Stimulated activated CD8-positive, alpha-beta memory T cell treated with anti-CD3 and anti-CD28 coated beads, Interleukin-12 subunit alpha, Interleukin-12 subunit beta, amount 100 ng/mL, for 24 hours (primary cell): Measurements from ENCODE around the gene BABAM2.

Experiments
- DNase-seq: peaks from one replicate; pipeline ENCODE4 v3.0.0-alpha.2; 2020; ENCODE audit errors: extremely low read depth

The BABAM2 gene

GRCh38 chr2:28028025-28028424 is 137.5 kb downstream of the BABAM2 start:
- DNase-seq: no peak

DNA sequence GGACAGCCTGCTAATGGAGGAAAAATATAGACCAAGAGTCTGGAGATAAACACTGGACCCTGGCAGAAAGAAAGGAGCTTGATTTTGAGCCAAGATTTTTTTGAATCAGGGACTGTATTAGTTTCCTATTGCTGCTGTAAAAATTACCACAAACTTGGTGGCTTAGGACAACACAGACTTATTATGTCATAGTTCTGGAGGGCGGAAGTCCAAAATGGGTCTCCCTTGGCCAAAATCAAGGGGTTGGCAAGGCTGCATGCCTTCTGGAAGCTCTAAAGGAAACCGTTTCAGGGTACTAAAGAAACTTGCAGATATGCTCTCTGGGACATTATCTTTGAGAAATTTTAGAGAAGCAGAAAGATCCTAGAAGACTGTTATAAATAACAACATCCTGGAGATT is 140.1 kb downstream of the BABAM2 start:
- no peak for DNase-seq

DNA sequence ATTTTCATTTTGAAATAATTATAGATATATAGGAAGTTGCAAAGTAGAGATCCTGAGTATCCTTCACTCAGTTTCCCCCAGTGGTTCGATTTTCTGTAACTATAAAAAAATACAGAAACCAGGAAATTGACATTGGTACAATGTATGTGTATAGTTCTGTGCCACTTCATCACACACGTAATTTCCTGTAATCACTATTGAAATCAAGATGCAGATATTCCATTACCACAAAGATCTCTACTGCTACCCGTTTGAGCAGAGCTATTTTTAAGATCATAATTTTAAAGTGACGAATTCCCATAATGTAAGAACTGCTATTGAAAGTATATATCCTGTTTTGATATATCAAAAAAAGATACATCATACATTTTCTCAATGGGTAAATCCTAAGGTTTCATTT is 142.3 kb downstream of the BABAM2 start:
- DNase-seq: no peak

DNA sequence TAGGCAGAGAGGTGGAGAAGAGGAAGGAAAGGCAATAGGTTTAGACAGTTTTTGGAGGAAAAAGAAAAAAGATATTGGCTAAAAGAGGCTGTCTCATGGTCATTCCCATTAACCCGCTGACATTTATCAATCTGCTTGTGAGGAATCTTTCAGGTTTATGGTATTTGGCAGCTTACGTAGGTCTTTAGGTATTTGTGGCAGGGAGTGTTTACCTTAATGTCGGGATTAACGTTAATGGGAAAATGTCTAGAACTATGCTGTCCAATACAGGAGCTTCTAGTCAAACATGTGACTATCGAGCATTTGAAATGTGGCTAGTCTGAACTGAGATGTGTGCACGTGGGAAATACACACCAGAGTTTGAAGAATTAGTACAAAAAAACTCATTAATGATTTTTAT is 144.2 kb downstream of the BABAM2 start:
- no peak for DNase-seq

- no peak for DNase-seq
Observed at GRCh38 chr2:28035163-28035690, 144.7 kb downstream of the BABAM2 start.

DNA sequence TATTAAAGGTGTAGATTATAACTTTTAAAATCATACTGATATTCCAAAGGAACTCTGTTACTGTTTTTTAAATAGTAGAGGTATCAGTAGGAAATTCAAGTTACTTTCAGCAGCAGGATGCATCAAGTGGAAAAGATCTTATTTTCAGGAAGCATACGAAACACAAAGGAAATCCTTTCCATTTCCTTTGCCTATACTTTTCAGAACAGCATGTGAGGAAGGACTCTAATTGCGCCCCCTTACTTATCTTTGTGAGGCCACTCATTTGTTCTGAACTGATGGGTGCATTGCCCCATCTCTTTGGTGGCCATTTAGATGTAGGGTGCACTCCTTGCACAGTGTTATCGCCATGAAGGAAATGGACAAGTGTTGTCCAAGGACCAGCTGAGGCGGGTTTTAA is 145.3 kb downstream of the BABAM2 start:
- DNase-seq: no peak

DNA sequence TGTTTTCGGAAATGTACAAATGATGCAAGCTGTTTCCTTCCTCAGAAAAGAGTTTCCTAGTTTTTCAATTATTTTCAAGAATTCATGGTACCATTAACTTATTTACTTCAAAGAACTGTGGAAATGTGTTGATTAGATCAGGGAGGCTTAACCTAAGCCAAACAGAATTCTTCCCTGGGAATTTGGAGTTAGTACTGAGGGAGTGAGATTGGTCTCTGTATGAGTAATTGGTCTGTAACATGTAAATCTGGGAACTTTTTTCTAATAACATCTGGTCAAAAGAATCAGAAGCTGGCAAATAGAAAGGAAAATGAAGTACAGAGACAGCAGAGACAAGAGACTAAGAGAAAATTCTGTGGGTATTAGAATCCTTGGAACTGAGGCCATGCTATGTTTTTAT is 145.8 kb downstream of the BABAM2 start:
- no peak for DNase-seq

GRCh38 chr2:28038722-28039121 is 148.2 kb downstream of the BABAM2 start:
- DNase-seq: no peak

DNA sequence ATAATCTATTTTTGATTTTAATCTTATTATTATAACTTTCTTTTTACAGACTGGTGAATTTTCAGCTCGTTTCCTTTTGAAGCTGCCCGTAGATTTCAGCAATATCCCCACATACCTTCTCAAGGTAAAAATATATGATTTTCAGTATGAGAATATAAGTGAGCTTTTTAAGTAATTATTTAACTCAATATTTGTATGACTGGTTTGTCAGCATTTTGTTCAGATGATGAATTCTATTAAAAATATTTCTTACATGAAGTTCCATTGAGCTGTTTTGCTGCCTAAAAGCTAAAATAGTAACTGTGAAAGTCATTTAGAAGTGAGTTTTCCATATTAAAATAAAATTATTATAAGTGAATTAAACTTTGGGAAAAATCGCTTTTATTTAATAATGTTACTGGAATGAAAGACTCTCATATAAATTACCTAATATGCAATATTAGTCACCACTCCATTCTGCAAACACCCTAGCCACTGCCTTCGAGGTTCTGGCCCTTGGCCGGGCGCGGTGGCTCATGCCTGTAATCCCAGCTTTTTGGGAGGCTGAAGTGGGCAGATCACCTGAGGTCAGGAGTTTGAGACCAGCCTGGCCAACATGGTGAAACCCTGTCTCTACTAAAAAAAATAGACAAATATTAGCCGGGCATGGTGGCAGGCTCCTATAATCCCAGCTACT is 155.3 kb downstream of the BABAM2 start:
- DNase-seq: no peak

DNA sequence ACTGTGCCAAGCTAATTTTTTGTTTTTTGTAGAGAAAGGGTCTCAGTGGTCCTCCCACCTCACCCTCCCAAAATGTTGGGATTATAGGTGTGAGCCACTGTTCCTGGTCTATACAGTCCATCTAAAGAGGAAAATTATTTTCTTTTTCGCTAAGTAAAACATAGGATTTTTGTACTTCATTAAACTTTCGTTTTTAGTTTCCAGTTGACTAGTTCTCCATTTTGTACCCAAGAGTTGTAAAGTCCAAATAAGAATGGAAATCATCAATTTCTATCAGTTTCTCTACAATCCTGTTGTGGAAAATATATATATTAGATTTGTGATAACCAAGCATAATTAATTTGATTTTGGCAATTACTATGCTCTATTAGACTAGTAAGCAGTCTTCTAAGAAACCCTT is 156.4 kb downstream of the BABAM2 start:
- DNase-seq: no peak

DNA sequence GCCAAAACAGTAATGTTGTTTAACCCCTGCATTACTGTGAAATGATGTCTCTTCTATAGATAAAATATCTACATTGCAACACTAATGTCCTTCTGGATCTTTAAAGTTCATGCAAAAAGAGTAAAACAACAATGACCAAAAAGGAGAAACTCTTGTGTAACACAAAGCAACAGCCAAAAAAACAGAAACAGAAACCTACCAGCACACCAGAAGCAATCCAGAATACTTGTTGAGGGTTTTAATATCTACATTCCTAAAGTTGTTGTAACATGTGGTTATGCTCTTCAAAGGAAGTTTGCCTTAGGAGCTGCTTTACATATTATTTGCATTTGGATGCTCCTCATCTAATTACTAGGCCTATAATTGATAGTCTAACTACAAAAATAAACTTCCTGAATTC is 157.2 kb downstream of the BABAM2 start:
- no peak for DNase-seq

GRCh38 chr2:28048341-28048740 is 157.8 kb downstream of the BABAM2 start:
- no peak for DNase-seq

DNA sequence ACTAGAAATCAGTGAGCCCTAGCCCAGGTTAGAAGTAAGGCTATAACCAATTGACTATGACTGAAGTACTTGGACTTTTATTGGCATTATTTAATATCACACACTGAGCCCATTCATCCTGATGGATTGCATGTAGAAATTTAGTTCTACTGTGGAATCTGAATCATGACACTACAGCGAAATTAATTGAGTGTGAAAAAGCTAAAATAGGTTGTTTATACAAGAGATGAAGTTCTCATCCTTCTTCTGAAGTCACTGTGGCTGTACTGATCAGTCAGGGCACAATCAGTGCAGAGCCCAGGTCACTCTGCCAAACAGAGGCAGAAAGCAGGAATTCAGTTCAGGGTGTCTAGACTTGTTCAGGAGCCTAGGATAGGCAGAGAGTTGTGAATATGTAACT is 158.9 kb downstream of the BABAM2 start:
- DNase-seq: no peak

DNA sequence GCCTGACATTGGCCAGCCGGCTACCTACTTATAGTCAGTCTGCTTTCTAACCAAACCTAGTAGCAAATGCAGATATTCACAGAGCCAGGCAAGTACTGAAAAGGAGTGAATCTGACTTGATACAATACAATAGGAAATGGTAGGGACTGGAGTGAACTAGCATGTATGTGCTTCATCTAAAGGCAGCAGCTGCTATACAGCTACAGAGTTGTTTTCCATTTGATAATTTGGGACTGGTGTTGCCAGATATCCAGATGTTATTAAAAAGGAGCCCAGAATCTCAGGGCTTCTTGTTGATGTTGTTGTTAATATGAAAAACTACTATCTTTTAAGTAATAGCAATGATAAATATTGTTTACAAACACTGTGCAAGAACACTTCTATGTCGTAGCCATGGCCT is 159.4 kb downstream of the BABAM2 start:
- DNase-seq: no peak

DNA sequence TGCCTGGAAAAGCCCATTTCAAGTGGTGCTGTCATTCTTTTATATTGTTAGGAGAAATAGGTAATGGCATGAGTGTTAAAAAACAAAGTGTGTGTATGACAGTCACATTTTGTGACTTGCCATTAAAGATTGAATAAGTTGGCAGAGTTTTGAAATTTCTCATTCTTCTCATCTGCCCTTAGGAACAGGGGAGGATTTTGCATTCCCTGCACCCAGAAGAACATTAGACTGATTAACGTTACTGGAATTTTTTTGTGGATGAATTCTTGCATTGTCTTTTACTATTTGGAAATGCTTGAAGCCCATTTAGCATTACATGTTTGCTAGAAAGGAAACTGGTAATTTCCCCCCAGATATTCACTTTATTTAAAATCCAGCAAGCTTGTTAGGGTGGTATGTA is 162.2 kb downstream of the BABAM2 start:
- no peak for DNase-seq

GRCh38 chr2:28053597-28053996 is 163.1 kb downstream of the BABAM2 start:
- no peak for DNase-seq

- DNase-seq: no peak
Observed at GRCh38 chr2:28054916-28055315, 164.4 kb downstream of the BABAM2 start.

GRCh38 chr2:28055325-28055970 is 164.9 kb downstream of the BABAM2 start:
- no peak for DNase-seq

- no peak for DNase-seq
Observed at GRCh38 chr2:28058791-28059190, 168.3 kb downstream of the BABAM2 start.

DNA sequence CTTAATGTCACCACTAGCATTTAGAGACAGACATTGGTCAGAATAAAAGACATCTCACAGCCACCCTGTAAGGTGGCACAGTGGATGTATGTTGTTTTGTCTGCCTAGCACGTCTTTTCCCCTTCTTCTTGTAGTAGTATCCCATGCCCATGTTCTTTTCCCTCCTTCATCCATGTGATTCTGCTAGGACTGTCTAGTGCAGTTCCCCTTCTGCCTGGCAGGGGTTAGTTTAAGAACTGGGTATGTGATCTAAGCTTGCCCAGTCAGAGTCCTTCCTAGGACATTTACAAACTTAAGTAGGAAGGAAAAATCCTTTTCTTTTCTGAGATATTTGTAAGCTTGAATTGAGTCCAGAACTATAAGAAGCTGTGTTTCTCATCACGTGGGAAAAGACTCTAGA is 172.3 kb downstream of the BABAM2 start:
- DNase-seq: no peak

DNA sequence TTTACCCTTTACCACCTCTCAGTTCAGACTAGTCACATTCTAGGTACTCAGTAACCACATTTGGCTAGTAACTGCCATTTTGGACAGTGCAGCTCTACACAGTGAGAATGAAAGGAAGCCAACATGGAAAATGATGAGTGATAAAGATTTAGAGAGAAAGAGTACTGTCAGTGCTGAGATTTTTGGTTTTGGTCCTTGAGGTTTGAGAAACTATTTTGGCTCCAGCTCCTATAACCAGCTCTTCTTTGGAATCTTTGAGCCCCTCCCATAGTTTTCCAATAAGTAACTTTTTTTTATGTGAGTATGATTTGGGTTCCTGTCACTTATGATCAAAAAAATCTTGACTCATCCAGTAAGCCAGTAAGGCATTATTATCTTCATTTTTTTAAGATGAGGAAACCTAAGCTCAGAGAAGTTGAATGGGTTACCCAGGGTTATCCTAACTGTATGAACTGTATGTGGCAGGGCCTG is 173.0 kb downstream of the BABAM2 start:
- DNase-seq: no peak

- no peak for DNase-seq
Observed at GRCh38 chr2:28067602-28068001, 177.1 kb downstream of the BABAM2 start.

GRCh38 chr2:28068088-28068487 is 177.6 kb downstream of the BABAM2 start:
- no peak for DNase-seq

- DNase-seq: no peak
Observed at GRCh38 chr2:28068527-28068926, 178.0 kb downstream of the BABAM2 start.
